K562 (cell line): Measurements from ENCODE around the gene OSCP1. TPM values are rescaled to one million over a fixed set of nuclear protein-coding genes. Genes with fewer than 3 reads are reported as not detected.

ENCODE experiments used
- ATAC-seq: fragments of 200-7000 bp; cut with Tn5 transposase; 3 replicates; pipeline ENCODE4 v1.9.1; 2020; ENCODE audit warnings: moderate library complexity
- BruUV-seq: library from RNA; stranded (reverse); fragments of 400-500 nt; replicated peaks from 2 replicates; lab custom pipeline; 2021; lab: Mats Ljungman, UMichigan
- CTCF ChIA-PET: fragments of 300-600 bp; formaldehyde crosslinking; extraction: SDS; loops from one replicate; lab custom pipeline; 2021; ENCODE audit warnings: low intra/inter-chr PET ratio; lab: Yijun Ruan, JAX
- POLR2A ChIA-PET: fragments of 300-600, 350-650 bp; sonication (Branson Sonifier 250); formaldehyde crosslinking; extraction: SDS; loops from one replicate; lab custom pipeline; 2021; ENCODE audit warnings: antibody characterized with exemption, inconsistent platforms; lab: Yijun Ruan, JAX
- DNase-seq, 4 experiments: peaks; one replicate each; pipeline versions ENCODE4 v3.0.0 to v3.0.0-alpha.2; 2011 to 2018; ENCODE audit warnings: low spot score in 3 of 4, mixed read lengths in 3 of 4; ENCODE audit errors: extremely low read depth in 1 of 4
- FAIRE-seq: peaks from 2 replicates; lab custom pipeline; 2011; peaks lifted over from hg19 to GRCh38; lab: Jason Lieb, UNC
- H2AFZ ChIP-seq: 2 replicates; pipeline ENCODE4 v1.6.0; 2011; ENCODE audit warnings: low read depth, low read length, control low read depth, inconsistent platforms
- H3K27ac ChIP-seq: fragments of 200-600 bp; 3 replicates; pipeline ENCODE4 v1.8.0; 2011; ENCODE audit warnings: low read depth, mild to moderate bottlenecking, control low read depth, inconsistent platforms, low read length, moderate library complexity, mixed read lengths; ENCODE audit errors: extremely low read depth
- H3K27me3 ChIP-seq, 2 experiments: fragments of 300-600 bp in 1 of 2; 2 replicates in 1 of 2; 3 replicates in 1 of 2; pipeline versions ENCODE4 v1.6.0 to v1.8.0; 2011; ENCODE audit warnings: inconsistent platforms in 2 of 2, low read length in 2 of 2, mild to moderate bottlenecking in 1 of 2, mixed read lengths in 1 of 2, moderate library complexity in 1 of 2; ENCODE audit not compliant: control insufficient read depth in 2 of 2, insufficient read depth in 2 of 2
- H3K36me3 ChIP-seq: fragments of 300-600 bp; 3 replicates; pipeline ENCODE4 v1.8.0; 2011; ENCODE audit warnings: mild to moderate bottlenecking, low read length, inconsistent platforms; ENCODE audit not compliant: control insufficient read depth, insufficient read depth
- H3K4me1 ChIP-seq, 2 experiments: fragments of 200-600 bp in 1 of 2; replicated peaks in 1 of 2; 2 replicates in 1 of 2; 3 replicates in 1 of 2; pipeline versions ENCODE4 v1.5.1 to v1.8.0; 2011; ENCODE audit warnings: inconsistent platforms in 2 of 2, low read length in 2 of 2, mild to moderate bottlenecking in 1 of 2, mixed read lengths in 1 of 2, moderate library complexity in 1 of 2; ENCODE audit not compliant: control insufficient read depth in 2 of 2, insufficient read depth in 2 of 2
- H3K4me2 ChIP-seq: 2 replicates; pipeline ENCODE4 v1.6.1; 2011; ENCODE audit warnings: low read length, control low read depth, inconsistent platforms, mixed read lengths; ENCODE audit not compliant: insufficient read depth
- H3K4me3 ChIP-seq: fragments of 200-600 bp; sonication (generic), shearing (Covaris generic); 2 replicates; pipeline ENCODE4 v1.5.1; 2016; ENCODE audit warnings: control low read depth, inconsistent platforms
- H3K79me2 ChIP-seq: fragments of 200-600 bp; 3 replicates; pipeline ENCODE4 v1.8.0; 2011; ENCODE audit warnings: low read length, inconsistent platforms; ENCODE audit not compliant: control insufficient read depth, insufficient read depth
- H3K9ac ChIP-seq, 2 experiments: 2 replicates each; pipeline versions ENCODE4 v1.6.0 to v1.6.1; 2011; ENCODE audit warnings: low read depth in 2 of 2, low read length in 2 of 2, control low read depth in 1 of 2, inconsistent platforms in 1 of 2, mild to moderate bottlenecking in 1 of 2, mixed read lengths in 1 of 2; ENCODE audit not compliant: insufficient read depth in 1 of 2
- H3K9me1 ChIP-seq: one replicate; pipeline ENCODE4 v1.6.0; 2011; ENCODE audit warnings: inconsistent platforms, mild to moderate bottlenecking, low read length, moderate library complexity; ENCODE audit not compliant: control insufficient read depth, insufficient read depth
- H3K9me3 ChIP-seq: replicated peaks from 2 replicates; pipeline ENCODE4 v1.5.1; 2011; ENCODE audit warnings: low read depth, low read length, inconsistent platforms; ENCODE audit not compliant: control insufficient read depth, insufficient read depth
- H4K20me1 ChIP-seq: replicated peaks from 2 replicates; pipeline ENCODE4 v1.6.1; 2011; ENCODE audit warnings: low read length, inconsistent platforms, mixed read lengths; ENCODE audit not compliant: control insufficient read depth, insufficient read depth
- ASH1L ChIP-seq: fragments of 450-650 bp; IDR thresholded peaks from 2 replicates; pipeline ENCODE4 v1.6.1; 2018; ENCODE audit warnings: borderline replicate concordance, mild to moderate bottlenecking, low read depth; ENCODE audit not compliant: partially characterized antibody
- GATAD2B ChIP-seq: fragments of 450-650 bp; IDR thresholded peaks from 2 replicates; pipeline ENCODE4 v1.6.1; 2017; ENCODE audit warnings: mild to moderate bottlenecking, borderline replicate concordance
- HDGF ChIP-seq: fragments of 450-650 bp; IDR thresholded peaks from 2 replicates; pipeline ENCODE4 v1.6.1; 2016
- KDM4B ChIP-seq, 2 experiments: fragments of 450-650 bp in 1 of 2; sonication (generic) in 1 of 2; IDR thresholded peaks; 2 replicates each; pipeline ENCODE4 v1.6.1; 2016 to 2017; ENCODE audit warnings: borderline replicate concordance in 2 of 2, antibody characterized with exemption in 1 of 2, low read depth in 1 of 2, mild to moderate bottlenecking in 1 of 2
- MTA3 ChIP-seq: fragments of 450-650 bp; formaldehyde crosslinking; IDR thresholded peaks from 2 replicates; pipeline ENCODE4 v1.6.1; 2017; ENCODE audit warnings: mild to moderate bottlenecking, borderline replicate concordance
- PKNOX1 ChIP-seq: fragments of 450-650 bp; IDR thresholded peaks from 2 replicates; pipeline ENCODE4 v1.6.1; 2016
- PML ChIP-seq: IDR thresholded peaks from 2 replicates; pipeline ENCODE4 v1.6.1; 2012; ENCODE audit warnings: low read length, inconsistent platforms
- TBL1XR1 ChIP-seq, 2 experiments: IDR thresholded peaks; 2 replicates each; pipeline ENCODE4 v1.6.1; 2012; ENCODE audit warnings: improper control_type of control experiment in 2 of 2, low read length in 2 of 2, mild to moderate bottlenecking in 1 of 2
- TFAM ChIP-seq: fragments of 250-450 bp; sonication (Bioruptor Pico); conservative IDR thresholded peaks from 2 replicates; pipeline ENCODE4 v1.5.0; 2021; ENCODE audit warnings: mild to moderate bottlenecking, moderate library complexity
- ZNF140 ChIP-seq: fragments of 250-450 bp; sonication (Bioruptor Pico); IDR thresholded peaks from 2 replicates; pipeline ENCODE4 v1.8.0; 2021; ENCODE audit warnings: moderate library complexity, mild to moderate bottlenecking, inconsistent platforms
- ZNF3 ChIP-seq: fragments of 250-450 bp; sonication (Bioruptor Pico); IDR thresholded peaks from 2 replicates; pipeline ENCODE4 v1.5.0; 2021; ENCODE audit warnings: mild to moderate bottlenecking, moderate library complexity
- ZNF311 ChIP-seq: fragments of 250-450 bp; sonication (Bioruptor Pico); IDR thresholded peaks from 2 replicates; pipeline ENCODE4 v1.4.0; 2020; ENCODE audit warnings: mild to moderate bottlenecking, moderate library complexity
- ZNF785 ChIP-seq: fragments of 250-450 bp; sonication (Bioruptor Pico); IDR thresholded peaks from 2 replicates; pipeline ENCODE4 v1.4.0; 2020; ENCODE audit warnings: mild to moderate bottlenecking
- WGBS: fragments of 100-300 bp; shearing (Covaris generic); methylation state at CpG from one replicate; pipeline ENCODE4 v1.1.6; 2016; ENCODE audit warnings: low coverage, mixed read lengths; ENCODE audit not compliant: insufficient coverage; ENCODE audit errors: missing lambda C conversion rate; 5-methylcytosine and 5-hydroxymethylcytosine counted together
- in situ Hi-C: fragments of 300-500 bp; cut with MboI; formaldehyde crosslinking; loops from 4 replicates; pipeline ENCODE4 v1.15.0; 2018; ENCODE audit warnings: inconsistent platforms, mixed read lengths
- intact Hi-C: fragments of 100-400 bp; cut with micrococcal nuclease; formaldehyde crosslinking; loops from 2 replicates; pipeline ENCODE4 v1.14.2; 2022
- polyA plus RNA-seq, 8 experiments: library from polyadenylated mRNA; depleted of rRNA in 4 of 8; stranded (reverse) in 5 of 8; unstranded in 3 of 8; fragments of >200 nt; fragmentation: Nextera tagmentation in 2 of 8; fragmentation: Illumina TruSeq in 1 of 8; extraction: Ambion mirVana in 2 of 8; extraction: Trizol in 1 of 8; gene quantifications; 2 replicates each; pipeline versions ENCODE4 v1.2.1 to v1.2.3, GENCODE V29; 2011 to 2014; ENCODE audit warnings: inconsistent platforms in 1 of 8, missing spikeins in 1 of 8
- total RNA-seq, 7 experiments: library from RNA; depleted of rRNA in 6 of 7; stranded (reverse); fragments of >200 nt in 6 of 7; fragmentation: Illumina TruSeq in 2 of 7; extraction: Trizol in 2 of 7; gene quantifications; 2 replicates each; pipeline versions ENCODE4 v1.2.1 to v1.2.3, GENCODE V29; 2011 to 2021; ENCODE audit warnings: low replicate concordance in 1 of 7

The OSCP1 gene
- total and polyA plus RNA-seq, 9 of the 15 experiments (the other 6 are each of a cell fraction or from before 2014, with no cell fraction given) = 0.15 to 0.40 (median 0.33) TPM; not detected in 5

GRCh38 chr1:36475341-36475740, 25.1 kb upstream of the OSCP1 start:
- POLR2A ChIA-PET = interaction anchor here (0.6 to 0.8 kb wide), 2 partner anchors 21 to 200 kb away, joined by 3 read pairs; no protein-coding TSS in a partner anchor

More at GRCh38 chr1:36475341-36475740, 25.1 kb upstream of the OSCP1 start:
- intact Hi-C loops = no loop called here
- Histone ChIP-seq H3K27ac (no peak overlapping the region), H3K4me2 (no peak overlapping the region), H3K27me3 (no peaks in the 10 kb centered on the region), H3K9ac (peak overlapping the region in 1 of 2 experiments; percentile 39; a peak in 2 of 4 replicates), H3K79me2 (no peaks in the 10 kb centered on the region), H4K20me1 (no peaks in the 10 kb centered on the region), H2AFZ (no peak overlapping the region), H3K4me1 (peaks cover 12 to 25% of the 10 kb centered on the region in 2 experiments), H3K4me3 (no peak overlapping the region), H3K36me3 (no peaks in the 10 kb centered on the region), H3K9me1 (no peaks in the 10 kb centered on the region), H3K9me3 (no peaks in the 10 kb centered on the region)
- no peak for TF ChIP-seq MTA3
- TF ChIP-seq PML = no peak
- TF ChIP-seq ZNF140 (CRISPR knock-in tag) = no peak
- no peak for TF ChIP-seq HDGF
- TF ChIP-seq GATAD2B = no peak
- TF ChIP-seq ZNF785 (CRISPR knock-in tag) = no peak
- TF ChIP-seq KDM4B (IDR thresholded peaks at IDR 0.05; ENCODE audit: borderline replicate concordance in 2 of 2, low read depth in 1 of 2) = no peak
- no peak for TF ChIP-seq PKNOX1
- TF ChIP-seq TBL1XR1 (IDR thresholded peaks at IDR 0.05; ENCODE audit: low read length in 2 of 2) = no peak
- no peak for TF ChIP-seq ASH1L
- TF ChIP-seq ZNF3 (CRISPR knock-in tag) = no peak
- TF ChIP-seq TFAM (CRISPR knock-in tag) = no peak
- TF ChIP-seq ZNF311 = no peak
- DNase-seq (no peak), FAIRE-seq (no peak), ATAC-seq (no peak)
- CTCF ChIA-PET = no interaction called here
- in situ Hi-C loops = no loop called here
- BruUV-seq = no TSS peak
- WGBS = 45% methylated on average over 9 of the region's 9 CpGs
